ENCODE measurements around the gene DIS3L2. TPM values are rescaled to one million over a fixed set of nuclear protein-coding genes. Genes with fewer than 3 reads are reported as not detected.

Gene DIS3L2
- total and polyA plus RNA-seq, 2 of the 8 experiments (the other 6 are each of a cell fraction or from before 2014, with no cell fraction given) = 11.5 to 21.6 TPM

DNA sequence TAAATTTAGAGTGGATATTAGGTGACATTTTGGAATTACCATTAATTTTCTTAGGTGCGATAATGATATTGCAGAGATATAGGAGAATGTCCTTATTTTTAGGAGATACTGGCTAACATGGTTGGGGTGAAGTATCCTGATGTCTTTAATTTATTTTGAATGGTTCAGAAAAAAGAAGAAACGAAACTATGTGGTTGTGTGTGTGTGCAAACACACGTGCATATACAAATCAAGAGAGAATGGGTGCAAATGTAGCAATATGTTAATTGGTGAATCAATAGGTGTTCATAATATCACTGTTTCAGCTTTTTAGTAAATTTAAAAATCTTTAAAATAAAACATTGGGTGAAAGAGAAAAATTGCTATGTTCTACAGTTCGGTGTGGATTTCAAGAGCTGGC is 140.9 kb downstream of the DIS3L2 start:
- no peak overlapping the region for H3K9ac ChIP-seq (replicated peaks in 1 of 4; ENCODE audit: extremely low read depth in 1 of 4, low read depth in 3 of 4, low read length in 3 of 4)
- H3K4me3 ChIP-seq (ENCODE audit: extremely low read depth in 1 of 4, insufficient read depth in 2 of 4, low read depth in 3 of 4, low read length in 4 of 4) = no peak overlapping the region
- WGBS, 2 experiments (ENCODE audit: extremely low coverage in 1 of 2, insufficient coverage in 1 of 2, insufficient read length in 1 of 2, insufficient replicate concordance in 2 of 2, low coverage in 1 of 2, low lambda C conversion rate in 2 of 2, missing lambda C conversion rate in 1 of 2) = 91% methylated on average over 4 of the region's 4 CpGs; no CpG with 5 or more reads in 1 of the 2 experiments
- ChIA-PET CTCF (ENCODE audit: partially characterized antibody) (interaction anchor here (0.7 to 1.6 kb wide), 2 partner anchors 127 to 201 kb away, joined by 3 read pairs; no protein-coding TSS in a partner anchor), POLR2A (ENCODE audit: partially characterized antibody) (no interaction called here)
- no peaks in the 10 kb centered on the region for H3K79me2 ChIP-seq (ENCODE audit: control insufficient read depth in 1 of 2, insufficient read depth in 2 of 2, low read length in 2 of 2)
- no peaks in the 10 kb centered on the region for H3K27me3 ChIP-seq (replicated peaks in 1 of 4; ENCODE audit: control insufficient read depth in 3 of 4, extremely low read depth in 1 of 4, insufficient read depth in 3 of 4, low read length in 3 of 4)
- H2BK15ac ChIP-seq (ENCODE audit: low read length) = no peak overlapping the region
- no peaks in the 10 kb centered on the region for H3K23me2 ChIP-seq (ENCODE audit: low read depth, low read length)
- H3K79me1 ChIP-seq (ENCODE audit: low read depth, low read length) = no peaks in the 10 kb centered on the region
- no peak overlapping the region for H3K18ac ChIP-seq (ENCODE audit: extremely low read depth, low read length)
- no peak overlapping the region for H3K14ac ChIP-seq (ENCODE audit: insufficient read length)
- H3K27ac ChIP-seq (ENCODE audit: low read depth, low read length) = no peak overlapping the region
- no peak overlapping the region for H2AFZ ChIP-seq (ENCODE audit: low read length)
- no peaks in the 10 kb centered on the region for H3K9me3 ChIP-seq (ENCODE audit: insufficient read depth in 2 of 2, low read depth in 1 of 2, low read length in 1 of 2)
- no peaks in the 10 kb centered on the region for H3K4me1 ChIP-seq (replicated peaks in 1 of 4; ENCODE audit: control insufficient read depth in 3 of 4, insufficient read depth in 4 of 4, low read length in 3 of 4)
- H3K4me2 ChIP-seq (ENCODE audit: insufficient read depth in 1 of 2, low read depth in 2 of 2, low read length in 2 of 2) = no peak overlapping the region
- H3K4ac ChIP-seq (replicated peaks; ENCODE audit: insufficient read length, low read depth, low read length) = no peak overlapping the region
- H2BK12ac ChIP-seq (ENCODE audit: low read depth, low read length) = no peak overlapping the region
- no peak overlapping the region for H2BK20ac ChIP-seq (ENCODE audit: low read length)
- no peak overlapping the region for H4K8ac ChIP-seq (ENCODE audit: extremely low read depth, insufficient read depth, low read length)
- no peak overlapping the region for H3K23ac ChIP-seq (ENCODE audit: insufficient read length)
- H2BK5ac ChIP-seq (ENCODE audit: low read depth, low read length) = no peak overlapping the region
- TF ChIP-seq PHF8 (conservative IDR thresholded peaks at IDR 0.05; ENCODE audit: low read depth, low read length) = no peak
- H2BK120ac ChIP-seq (replicated peaks; ENCODE audit: low read depth, low read length) = no peak overlapping the region
- H4K20me1 ChIP-seq (replicated peaks in 1 of 2; ENCODE audit: control insufficient read depth in 1 of 2, insufficient read depth in 2 of 2, low read length in 2 of 2) = no peaks in the 10 kb centered on the region
- DNase-seq (ENCODE audit: low read depth in 1 of 2, low spot score in 2 of 2) (no peak), FAIRE-seq (no peak)
- no peak overlapping the region for H3K56ac ChIP-seq (replicated peaks; ENCODE audit: insufficient read length, low read depth, low read length)
- no peak overlapping the region for H4K5ac ChIP-seq (ENCODE audit: insufficient read length, low read depth, low read length)
- no peak overlapping the region for H4K91ac ChIP-seq (replicated peaks; ENCODE audit: insufficient read length, low read length)
- H3K36me3 ChIP-seq (ENCODE audit: control insufficient read depth in 2 of 4, insufficient read depth in 4 of 4, low read length in 3 of 4) = no peaks in the 10 kb centered on the region
- H2AK5ac ChIP-seq (ENCODE audit: low read depth, low read length) = no peak overlapping the region

Data from H1 (cell line).